SH-SY5Y (cell line): ENCODE results near the gene P2RY13.

Source experiments
- GATA2 ChIP-seq: IDR thresholded peaks from 2 replicates; pipeline ENCODE4 v1.6.1; 2011; ENCODE audit warnings: mild to moderate bottlenecking, low read depth, low read length
- GATA3 ChIP-seq: IDR thresholded peaks from 2 replicates; pipeline ENCODE4 v1.6.1; 2011; ENCODE audit warnings: low read depth, mild to moderate bottlenecking, low read length, moderate library complexity

GRCh38 chr3:151305060-151305774 is 24.1 kb downstream of the P2RY13 start:
- TF ChIP-seq GATA2 (no peak), GATA3 (no peak)
